Duodenal mucosa (tissue), 2 donors: ENCODE results near the gene UGGT1.

ENCODE experiments used
- H3K27ac ChIP-seq: one replicate; pipeline ENCODE4 v1.7.0; 2013; ENCODE audit warnings: low read depth, low read length
- H3K27me3 ChIP-seq, 2 donors: one replicate each; pipeline ENCODE4 v1.7.0; 2013; ENCODE audit warnings: low read length in 2 of 2, control low read depth in 1 of 2; ENCODE audit not compliant: insufficient read depth in 2 of 2, control insufficient read depth in 1 of 2
- H3K36me3 ChIP-seq, 2 donors: one replicate each; pipeline ENCODE4 v1.7.0; 2013; ENCODE audit warnings: low read length in 2 of 2, control low read depth in 1 of 2; ENCODE audit not compliant: insufficient read depth in 2 of 2, control insufficient read depth in 1 of 2
- H3K4me1 ChIP-seq, 2 donors: one replicate each; pipeline ENCODE4 v1.7.0; 2013; ENCODE audit warnings: low read length in 2 of 2, control low read depth in 1 of 2; ENCODE audit not compliant: insufficient read depth in 2 of 2, control insufficient read depth in 1 of 2
- H3K4me3 ChIP-seq, 2 donors: one replicate each; pipeline ENCODE4 v1.7.0; 2013; ENCODE audit warnings: low read length in 2 of 2, low read depth in 1 of 2
- H3K9ac ChIP-seq, 2 donors: one replicate each; pipeline ENCODE4 v1.7.0; 2013; ENCODE audit warnings: low read length in 2 of 2, low read depth in 1 of 2
- H3K9me3 ChIP-seq, 2 donors: one replicate each; pipeline ENCODE4 v1.7.0; 2013; ENCODE audit warnings: low read length in 2 of 2, control low read depth in 1 of 2; ENCODE audit not compliant: control insufficient read depth in 1 of 2

Gene UGGT1

GRCh38 chr2:128154225-128154624 lies 63.2 kb downstream of the UGGT1 start:
- H3K9ac ChIP-seq = no peak overlapping the region
- H3K27me3 ChIP-seq = no peaks in the 10 kb centered on the region
- H3K4me3 ChIP-seq = no peak overlapping the region
- H3K9me3 ChIP-seq = no peaks in the 10 kb centered on the region
- peaks cover 23 to 73% of the 10 kb centered on the region in 2 donors for H3K36me3 ChIP-seq
- H3K4me1 ChIP-seq = no peaks in the 10 kb centered on the region
- H3K27ac ChIP-seq = no peak overlapping the region

DNA sequence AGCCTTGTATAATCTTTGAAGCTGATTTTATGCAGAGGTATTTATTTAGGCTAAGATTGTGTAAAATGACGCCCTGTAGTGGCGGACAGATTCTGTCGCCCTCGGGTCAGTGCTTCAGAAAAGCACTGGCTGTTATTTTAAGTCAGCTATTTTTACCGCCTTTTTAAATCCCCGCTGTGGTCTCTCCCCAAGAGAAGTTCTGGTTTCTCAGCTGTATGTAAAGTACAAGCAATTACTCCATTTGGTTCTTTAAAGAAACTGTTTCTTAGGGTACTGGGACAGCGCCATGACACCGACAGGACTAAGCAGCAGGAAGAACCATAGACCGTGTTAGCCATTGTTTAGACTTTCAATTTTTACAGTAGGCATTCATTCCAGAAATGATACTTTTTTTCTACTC lies 65.0 kb downstream of the UGGT1 start:
- Histone ChIP-seq H3K36me3 (peaks cover 30 to 82% of the 10 kb centered on the region in 2 donors), H3K4me3 (no peak overlapping the region), H3K27me3 (no peaks in the 10 kb centered on the region), H3K4me1 (no peaks in the 10 kb centered on the region), H3K27ac (no peak overlapping the region), H3K9me3 (no peaks in the 10 kb centered on the region), H3K9ac (no peak overlapping the region)

- no peaks in the 10 kb centered on the region for H3K4me1 ChIP-seq
- no peaks in the 10 kb centered on the region for H3K9me3 ChIP-seq
- peaks cover 32 to 83% of the 10 kb centered on the region in 2 donors for H3K36me3 ChIP-seq
- no peaks in the 10 kb centered on the region for H3K27me3 ChIP-seq
- H3K4me3 ChIP-seq = no peak overlapping the region
- H3K9ac ChIP-seq = no peak overlapping the region
- no peak overlapping the region for H3K27ac ChIP-seq
These were observed 65.8 kb downstream of the UGGT1 start for GRCh38 chr2:128156812-128157211.

DNA sequence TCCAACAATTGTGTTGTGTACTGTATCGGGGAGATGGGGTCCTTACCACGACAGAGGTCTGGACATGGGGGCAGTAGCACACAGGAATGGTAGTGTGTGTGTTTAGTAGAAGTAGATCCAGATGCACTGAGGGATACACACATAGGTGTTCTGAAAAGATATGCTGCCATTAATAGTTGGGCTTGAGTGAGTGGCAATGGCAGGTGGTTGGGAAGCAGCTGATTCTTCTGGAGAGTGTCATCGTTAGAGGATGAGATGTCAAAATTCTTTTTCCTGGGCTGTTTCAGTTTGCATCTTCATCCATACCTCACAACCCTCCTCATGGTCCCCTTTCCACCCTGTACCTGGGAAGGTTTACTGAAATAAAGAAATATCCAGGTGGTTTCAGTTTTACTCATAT lies 66.6 kb downstream of the UGGT1 start:
- Histone ChIP-seq H3K4me3 (no peak overlapping the region), H3K9ac (no peak overlapping the region), H3K36me3 (peaks cover 34 to 83% of the 10 kb centered on the region in 2 donors), H3K9me3 (no peaks in the 10 kb centered on the region), H3K27me3 (no peaks in the 10 kb centered on the region), H3K4me1 (no peaks in the 10 kb centered on the region), H3K27ac (no peak overlapping the region)

DNA sequence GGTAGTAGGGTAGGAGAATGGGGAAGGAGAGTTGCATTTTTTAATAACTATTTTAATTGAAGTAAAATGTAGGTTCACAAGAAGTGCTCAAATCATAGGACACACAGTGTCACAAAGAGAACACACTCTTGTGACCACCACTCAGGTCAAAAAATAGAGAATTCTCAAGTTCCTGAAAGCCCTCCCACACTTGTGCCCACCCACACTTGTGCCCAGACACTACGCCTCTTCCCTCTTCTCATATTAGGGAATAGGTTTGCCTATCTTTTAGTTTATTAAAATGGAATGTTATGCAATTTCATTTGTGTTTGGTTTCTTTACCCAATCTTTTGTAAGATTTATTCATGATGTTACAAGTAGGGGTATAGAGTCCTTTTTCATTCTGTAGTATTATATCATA lies 67.2 kb downstream of the UGGT1 start:
- H3K4me3 ChIP-seq = no peak overlapping the region
- H3K9ac ChIP-seq = no peak overlapping the region
- no peak overlapping the region for H3K27ac ChIP-seq

DNA sequence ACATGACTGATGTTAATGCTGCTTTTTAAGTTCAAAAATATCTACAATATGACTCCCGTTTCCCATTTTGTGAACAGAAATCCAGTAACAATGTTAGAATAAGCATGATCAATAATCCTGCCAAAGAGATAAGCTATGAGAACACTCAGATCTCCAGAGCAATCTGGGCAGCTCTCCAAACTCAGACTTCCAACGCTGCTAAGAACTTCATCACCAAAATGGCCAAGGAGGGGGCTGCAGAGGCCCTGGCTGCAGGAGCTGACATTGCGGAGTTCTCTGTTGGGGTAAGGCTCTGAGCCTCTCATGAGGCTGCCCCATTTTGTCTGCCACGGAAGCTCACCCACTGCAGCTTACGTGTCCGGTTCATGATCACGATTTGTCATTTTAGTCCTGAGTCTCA lies 68.4 kb downstream of the UGGT1 start:
- H3K36me3 ChIP-seq = peaks cover 27 to 70% of the 10 kb centered on the region in 2 donors
- H3K9me3 ChIP-seq = no peaks in the 10 kb centered on the region
- no peak overlapping the region for H3K4me3 ChIP-seq
- no peaks in the 10 kb centered on the region for H3K27me3 ChIP-seq
- no peaks in the 10 kb centered on the region for H3K4me1 ChIP-seq
- no peak overlapping the region for H3K9ac ChIP-seq
- no peak overlapping the region for H3K27ac ChIP-seq

More for the DNA sequence above, 67.2 kb downstream of the UGGT1 start:
- Histone ChIP-seq H3K36me3 (peaks cover 37 to 82% of the 10 kb centered on the region in 2 donors), H3K4me1 (no peaks in the 10 kb centered on the region), H3K27me3 (no peaks in the 10 kb centered on the region), H3K9me3 (no peaks in the 10 kb centered on the region)

- no peaks in the 10 kb centered on the region for H3K9me3 ChIP-seq
- H3K9ac ChIP-seq = no peak overlapping the region
- no peak overlapping the region for H3K4me3 ChIP-seq
- no peaks in the 10 kb centered on the region for H3K27me3 ChIP-seq
- H3K36me3 ChIP-seq = peaks cover 23 to 70% of the 10 kb centered on the region in 2 donors
- H3K4me1 ChIP-seq = no peaks in the 10 kb centered on the region
- no peak overlapping the region for H3K27ac ChIP-seq
These were observed 69.7 kb downstream of the UGGT1 start for GRCh38 chr2:128160616-128161275.

DNA sequence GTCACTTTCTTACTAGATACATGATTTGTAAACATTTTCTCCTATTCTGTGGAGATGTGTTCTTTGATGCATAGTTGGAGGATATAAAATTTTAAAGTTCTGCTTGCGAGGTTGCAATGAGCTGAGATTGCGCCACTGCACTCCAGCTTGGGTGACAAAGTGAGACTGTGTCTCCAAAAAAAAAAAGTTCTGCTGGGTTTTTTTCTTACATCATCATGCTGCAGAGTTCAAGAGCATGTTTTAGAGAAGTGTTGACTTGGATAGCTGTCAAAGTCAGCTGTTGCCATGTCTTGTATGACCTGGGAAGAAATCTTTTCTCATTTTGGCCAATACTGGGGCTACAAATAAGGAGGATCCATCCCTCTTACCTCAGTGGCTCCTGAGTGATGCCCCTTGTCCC lies 71.3 kb downstream of the UGGT1 start:
- Histone ChIP-seq H3K9me3 (no peaks in the 10 kb centered on the region), H3K27ac (no peak overlapping the region), H3K27me3 (no peaks in the 10 kb centered on the region), H3K9ac (no peak overlapping the region), H3K4me3 (no peak overlapping the region), H3K36me3 (peaks cover 31 to 71% of the 10 kb centered on the region in 2 donors), H3K4me1 (no peaks in the 10 kb centered on the region)

DNA sequence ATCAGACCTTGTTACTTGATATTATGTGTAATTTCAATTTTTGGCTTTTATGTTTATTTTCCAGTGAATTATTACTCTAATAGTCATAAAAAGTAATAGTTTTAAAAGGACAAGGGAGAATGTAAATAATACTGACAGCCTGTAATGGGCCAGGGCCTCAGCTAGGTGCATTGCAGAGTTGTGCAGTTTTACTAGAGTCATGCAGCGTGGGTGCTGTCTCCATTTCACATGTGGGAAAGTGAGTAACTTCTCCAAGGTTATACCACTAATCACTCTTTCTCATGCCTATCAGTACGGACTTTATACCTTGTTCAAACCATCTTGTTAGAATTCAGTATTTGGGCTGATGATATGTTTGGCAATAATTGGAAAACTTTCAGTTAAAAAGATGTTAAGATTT lies 73.3 kb downstream of the UGGT1 start:
- Histone ChIP-seq H3K9me3 (no peaks in the 10 kb centered on the region), H3K27me3 (no peaks in the 10 kb centered on the region), H3K4me3 (no peak overlapping the region), H3K36me3 (peaks cover 37 to 66% of the 10 kb centered on the region in 2 donors), H3K27ac (no peak overlapping the region), H3K9ac (no peak overlapping the region), H3K4me1 (no peaks in the 10 kb centered on the region)

DNA sequence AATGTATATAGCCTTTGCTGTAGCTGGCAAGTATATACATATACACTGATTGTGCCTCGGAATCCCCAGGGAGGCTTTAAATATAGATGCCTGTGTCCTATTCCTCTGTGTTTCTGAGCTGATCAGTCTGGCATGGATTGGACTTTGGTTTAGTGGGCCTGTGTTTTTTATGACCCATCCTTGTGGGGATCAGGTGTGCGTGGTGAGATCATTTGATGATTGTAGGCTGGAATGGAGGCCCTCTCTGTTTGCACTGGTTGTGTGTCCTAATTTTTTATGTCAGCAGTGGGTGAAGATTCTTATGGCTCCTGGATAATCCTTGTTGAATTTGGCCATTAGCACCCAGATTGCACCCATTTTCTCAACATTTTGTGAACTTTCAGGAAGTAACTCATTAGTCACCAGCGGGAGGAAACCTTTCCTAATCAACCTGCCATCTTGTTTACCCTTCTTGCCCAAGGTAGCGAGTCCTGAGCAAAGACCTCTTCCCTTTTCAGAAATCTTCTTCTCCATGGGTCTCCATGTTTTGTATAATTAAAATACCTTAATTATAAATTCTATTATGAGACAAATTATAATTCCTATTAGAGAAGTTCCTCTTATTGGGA lies 75.8 kb downstream of the UGGT1 start:
- no peaks in the 10 kb centered on the region for H3K4me1 ChIP-seq

More for the DNA sequence above, 75.8 kb downstream of the UGGT1 start:
- Histone ChIP-seq H3K36me3 (peaks cover 41 to 63% of the 10 kb centered on the region in 2 donors), H3K27ac (no peak overlapping the region), H3K9me3 (no peaks in the 10 kb centered on the region), H3K27me3 (no peaks in the 10 kb centered on the region), H3K9ac (no peak overlapping the region), H3K4me3 (no peak overlapping the region)
